ENCODE results near the gene PIEZO1. TPM values are rescaled to one million over a fixed set of nuclear protein-coding genes. Genes with fewer than 3 reads are reported as not detected.

Gene PIEZO1, protein sequence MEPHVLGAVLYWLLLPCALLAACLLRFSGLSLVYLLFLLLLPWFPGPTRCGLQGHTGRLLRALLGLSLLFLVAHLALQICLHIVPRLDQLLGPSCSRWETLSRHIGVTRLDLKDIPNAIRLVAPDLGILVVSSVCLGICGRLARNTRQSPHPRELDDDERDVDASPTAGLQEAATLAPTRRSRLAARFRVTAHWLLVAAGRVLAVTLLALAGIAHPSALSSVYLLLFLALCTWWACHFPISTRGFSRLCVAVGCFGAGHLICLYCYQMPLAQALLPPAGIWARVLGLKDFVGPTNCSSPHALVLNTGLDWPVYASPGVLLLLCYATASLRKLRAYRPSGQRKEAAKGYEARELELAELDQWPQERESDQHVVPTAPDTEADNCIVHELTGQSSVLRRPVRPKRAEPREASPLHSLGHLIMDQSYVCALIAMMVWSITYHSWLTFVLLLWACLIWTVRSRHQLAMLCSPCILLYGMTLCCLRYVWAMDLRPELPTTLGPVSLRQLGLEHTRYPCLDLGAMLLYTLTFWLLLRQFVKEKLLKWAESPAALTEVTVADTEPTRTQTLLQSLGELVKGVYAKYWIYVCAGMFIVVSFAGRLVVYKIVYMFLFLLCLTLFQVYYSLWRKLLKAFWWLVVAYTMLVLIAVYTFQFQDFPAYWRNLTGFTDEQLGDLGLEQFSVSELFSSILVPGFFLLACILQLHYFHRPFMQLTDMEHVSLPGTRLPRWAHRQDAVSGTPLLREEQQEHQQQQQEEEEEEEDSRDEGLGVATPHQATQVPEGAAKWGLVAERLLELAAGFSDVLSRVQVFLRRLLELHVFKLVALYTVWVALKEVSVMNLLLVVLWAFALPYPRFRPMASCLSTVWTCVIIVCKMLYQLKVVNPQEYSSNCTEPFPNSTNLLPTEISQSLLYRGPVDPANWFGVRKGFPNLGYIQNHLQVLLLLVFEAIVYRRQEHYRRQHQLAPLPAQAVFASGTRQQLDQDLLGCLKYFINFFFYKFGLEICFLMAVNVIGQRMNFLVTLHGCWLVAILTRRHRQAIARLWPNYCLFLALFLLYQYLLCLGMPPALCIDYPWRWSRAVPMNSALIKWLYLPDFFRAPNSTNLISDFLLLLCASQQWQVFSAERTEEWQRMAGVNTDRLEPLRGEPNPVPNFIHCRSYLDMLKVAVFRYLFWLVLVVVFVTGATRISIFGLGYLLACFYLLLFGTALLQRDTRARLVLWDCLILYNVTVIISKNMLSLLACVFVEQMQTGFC (N-terminal part only)
- 100 to 1,000 TPM; 105 to 126 TPM for total RNA-seq

DNA sequence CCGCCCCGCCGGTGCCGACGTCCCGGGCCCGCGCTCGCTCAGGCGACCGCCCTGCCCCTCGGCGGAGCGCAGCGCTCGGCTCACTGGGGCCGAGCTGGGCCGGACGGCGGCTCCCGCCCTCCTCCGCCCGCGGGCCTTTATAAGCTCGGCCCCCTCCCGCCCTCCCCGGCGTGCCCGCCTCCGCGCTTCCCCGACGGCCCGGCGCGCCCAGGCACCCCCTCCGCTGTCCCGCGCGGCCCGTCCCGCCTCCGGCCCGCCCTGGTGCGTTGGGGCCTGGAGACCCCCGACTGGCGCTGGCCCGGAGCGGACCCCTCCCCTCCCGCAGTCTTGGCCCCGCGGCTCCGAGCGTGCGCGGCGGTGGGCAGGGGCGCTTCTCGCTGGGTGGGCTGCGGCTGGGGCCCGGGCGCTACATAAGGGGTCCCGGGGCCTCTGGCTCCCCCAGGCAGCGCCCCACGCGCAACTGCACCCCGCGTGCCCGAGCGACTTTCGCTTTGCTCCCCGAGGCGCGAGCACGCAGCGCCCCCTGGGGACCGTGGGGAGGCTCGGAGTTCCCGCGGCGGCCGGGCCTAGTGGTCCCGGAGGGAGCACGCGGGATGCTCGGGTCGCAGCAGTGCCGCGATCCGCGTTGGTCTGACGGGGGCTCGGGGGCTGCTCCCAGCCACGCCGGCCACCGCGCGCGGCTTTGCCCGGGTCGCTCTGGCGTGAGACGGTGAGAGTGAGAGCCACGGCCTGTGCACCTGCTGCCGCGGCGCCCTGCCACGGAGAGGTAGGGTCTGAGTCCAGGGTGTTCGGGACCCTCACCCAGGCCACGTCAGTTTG, at the start of gene PIEZO1:
PIEZO1 (minus strand) TSS at position 115 of the 819 bp plus-strand sequence. CDS start 256 bp downstream, outside the sequence.
- DNase-seq: peak; percentile 85
- Mint-ChIP-seq H3K4me1 (peaks cover 44% of the 10 kb centered on the region), H3K36me3 (ENCODE audit: low read depth) (no peaks in the 10 kb centered on the region), H3K4me3 (peak within 1 kb of the TSS; percentile 66), H3K27ac (peak within 1 kb of the TSS; percentile 78), H3K27me3 (no peaks in the 10 kb centered on the region), H3K9me3 (ENCODE audit: low read depth) (no peaks in the 10 kb centered on the region)
- intact Hi-C loops (cut with DNase I, micrococcal nuclease): loop anchor here (1.0 to 10.0 kb wide), 11 partner anchors 18 to 831 kb away; partner anchors contain the start of genes BANP (in 1 of the 2), CDT1 (in 1 of the 2), IL17C (in 1 of the 2) and MVD (in 1 of the 2)
- POLR2A ChIA-PET: interaction anchor here (0.5 kb wide), 1 partner anchor 17 kb away, joined by 5 read pairs; no protein-coding TSS in a partner anchor
- peak; percentile 5 for ATAC-seq
- CTCF ChIA-PET: interaction anchor here (0.6 to 6.4 kb wide), 4 partner anchors 18 to 462 kb away, joined by 3 to 59 read pairs (median 3); no protein-coding TSS in a partner anchor

GRCh38 chr16:88834670-88835069, 49.6 kb upstream of the PIEZO1 start:
- ChIA-PET POLR2A (no interaction called here), CTCF (interaction anchor here (1.5 kb wide), 1 partner anchor 23 kb away, joined by 5 read pairs; no protein-coding TSS in a partner anchor)
- H3K4me1 Mint-ChIP-seq: no peaks in the 10 kb centered on the region
- intact Hi-C loops (cut with DNase I, micrococcal nuclease): no loop called here
- DNase-seq (no peak), ATAC-seq (no peak)
- H3K27me3 Mint-ChIP-seq: no peaks in the 10 kb centered on the region
- H3K4me3 Mint-ChIP-seq: no peak overlapping the region
- no peaks in the 10 kb centered on the region for H3K9me3 Mint-ChIP-seq (ENCODE audit: low read depth)
- H3K27ac Mint-ChIP-seq: no peak overlapping the region
- no peaks in the 10 kb centered on the region for H3K36me3 Mint-ChIP-seq (ENCODE audit: low read depth)

GRCh38 chr16:88833086-88833485, 48.1 kb upstream of the PIEZO1 start:
- intact Hi-C loops (cut with DNase I, micrococcal nuclease): no loop called here
- Mint-ChIP-seq H3K36me3 (ENCODE audit: low read depth) (no peaks in the 10 kb centered on the region), H3K4me1 (no peaks in the 10 kb centered on the region), H3K4me3 (no peak overlapping the region), H3K9me3 (ENCODE audit: low read depth) (no peaks in the 10 kb centered on the region), H3K27ac (no peak overlapping the region), H3K27me3 (no peaks in the 10 kb centered on the region)
- ATAC-seq: no peak
- DNase-seq: no peak
- CTCF ChIA-PET: interaction anchor here (1.2 kb wide), 1 partner anchor 11 kb away, joined by 3 read pairs; no protein-coding TSS in a partner anchor
- POLR2A ChIA-PET: no interaction called here

GRCh38 chr16:88831838-88832237, 46.8 kb upstream of the PIEZO1 start:
- DNase-seq (no peak), ATAC-seq (no peak)
- no peak overlapping the region for H3K4me3 Mint-ChIP-seq
- H3K27ac Mint-ChIP-seq: no peak overlapping the region
- H3K4me1 Mint-ChIP-seq: no peaks in the 10 kb centered on the region
- no peaks in the 10 kb centered on the region for H3K9me3 Mint-ChIP-seq (ENCODE audit: low read depth)
- ChIA-PET POLR2A (no interaction called here), CTCF (no interaction called here)
- intact Hi-C loops (cut with DNase I, micrococcal nuclease): no loop called here
- H3K27me3 Mint-ChIP-seq: no peaks in the 10 kb centered on the region
- no peaks in the 10 kb centered on the region for H3K36me3 Mint-ChIP-seq (ENCODE audit: low read depth)

DNA sequence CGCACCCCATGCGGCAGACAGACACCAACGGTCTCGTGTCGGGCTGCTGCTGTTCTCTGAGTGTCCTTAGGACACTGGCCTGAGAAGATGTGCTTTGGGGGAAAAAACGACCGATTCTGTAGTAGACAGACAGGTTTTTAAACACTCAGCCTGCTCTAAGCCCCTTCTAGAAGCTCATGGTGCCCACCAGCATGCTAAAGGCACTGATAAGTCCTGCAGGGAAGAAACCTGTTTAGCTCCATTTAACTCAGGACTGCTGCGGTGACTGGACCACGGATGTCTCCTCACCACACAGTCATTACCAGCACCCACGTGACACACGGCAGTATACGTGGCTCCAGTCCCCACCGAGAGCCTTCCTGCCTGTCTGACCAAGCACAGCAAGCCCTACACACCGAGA, 45.8 kb upstream of the PIEZO1 start:
- DNase-seq (no peak), ATAC-seq (no peak)
- H3K9me3 Mint-ChIP-seq (ENCODE audit: low read depth): no peaks in the 10 kb centered on the region
- no peaks in the 10 kb centered on the region for H3K27me3 Mint-ChIP-seq
- intact Hi-C loops (cut with DNase I, micrococcal nuclease): no loop called here
- ChIA-PET POLR2A (no interaction called here), CTCF (no interaction called here)
- H3K36me3 Mint-ChIP-seq (ENCODE audit: low read depth): no peaks in the 10 kb centered on the region
- H3K4me3 Mint-ChIP-seq: no peak overlapping the region
- no peak overlapping the region for H3K27ac Mint-ChIP-seq
- no peaks in the 10 kb centered on the region for H3K4me1 Mint-ChIP-seq

- Mint-ChIP-seq H3K4me3 (no peak overlapping the region), H3K36me3 (ENCODE audit: low read depth) (no peaks in the 10 kb centered on the region), H3K27ac (no peak overlapping the region), H3K9me3 (ENCODE audit: low read depth) (no peaks in the 10 kb centered on the region), H3K4me1 (no peaks in the 10 kb centered on the region), H3K27me3 (no peaks in the 10 kb centered on the region)
- ATAC-seq (no peak), DNase-seq (no peak)
- intact Hi-C loops (cut with DNase I, micrococcal nuclease): no loop called here
- POLR2A ChIA-PET: no interaction called here
- CTCF ChIA-PET: no interaction called here
These were observed 45.2 kb upstream of the PIEZO1 start for GRCh38 chr16:88830258-88830657.

DNA sequence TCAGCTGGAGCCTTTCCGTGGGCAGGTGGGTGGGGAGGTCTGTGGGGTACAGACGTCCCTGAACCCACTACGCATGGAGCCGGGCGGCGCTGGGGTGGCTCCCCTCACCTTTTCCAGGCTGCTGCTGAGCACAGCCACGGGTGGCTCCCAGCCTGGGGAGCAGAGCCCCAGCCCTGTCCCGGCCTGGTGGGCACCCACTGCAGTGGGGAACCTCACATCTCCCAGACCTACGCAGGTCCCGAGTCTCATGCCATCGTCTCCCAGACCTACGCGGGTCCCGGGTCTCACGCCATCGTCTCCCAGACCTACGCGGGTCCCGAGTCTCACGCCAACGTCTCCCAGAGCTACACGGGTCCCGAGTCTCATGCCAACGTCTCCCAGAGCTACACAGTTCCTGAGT, 43.7 kb upstream of the PIEZO1 start:
- intact Hi-C loops (cut with DNase I, micrococcal nuclease): no loop called here
- CTCF ChIA-PET: no interaction called here

DNA sequence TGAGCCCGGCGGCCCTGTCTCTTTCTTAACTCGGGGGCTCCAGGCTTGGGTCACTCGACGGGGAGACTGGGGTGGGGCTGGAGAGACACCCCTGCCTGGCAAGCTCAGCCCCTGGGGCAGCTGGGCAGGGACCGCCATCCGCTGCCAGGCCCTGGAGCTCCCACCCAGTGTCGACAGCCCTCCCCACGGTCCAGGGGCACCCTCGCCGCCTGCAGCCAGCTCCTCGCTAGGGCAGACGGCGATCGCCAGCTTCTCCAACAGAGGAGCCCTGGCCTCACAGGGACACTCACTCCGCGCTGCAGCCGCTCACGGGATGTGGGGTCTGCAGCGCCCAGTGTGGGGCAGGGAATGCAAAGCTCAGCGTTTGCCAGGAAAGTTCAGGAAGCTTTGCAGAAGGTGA, 42.7 kb upstream of the PIEZO1 start:
- Mint-ChIP-seq H3K4me3 (no peak overlapping the region), H3K27me3 (no peaks in the 10 kb centered on the region), H3K4me1 (no peaks in the 10 kb centered on the region), H3K9me3 (ENCODE audit: low read depth) (no peaks in the 10 kb centered on the region), H3K27ac (no peak overlapping the region), H3K36me3 (ENCODE audit: low read depth) (no peaks in the 10 kb centered on the region)
- ATAC-seq (no peak), DNase-seq (no peak)
- intact Hi-C loops (cut with DNase I, micrococcal nuclease): no loop called here
- ChIA-PET POLR2A (no interaction called here), CTCF (no interaction called here)

More for the DNA sequence above, 43.7 kb upstream of the PIEZO1 start:
- Mint-ChIP-seq H3K4me1 (no peaks in the 10 kb centered on the region), H3K36me3 (ENCODE audit: low read depth) (no peaks in the 10 kb centered on the region), H3K27me3 (no peaks in the 10 kb centered on the region), H3K9me3 (ENCODE audit: low read depth) (no peaks in the 10 kb centered on the region), H3K4me3 (no peak overlapping the region), H3K27ac (no peak overlapping the region)
- POLR2A ChIA-PET: no interaction called here
- ATAC-seq (no peak), DNase-seq (no peak)

- H3K36me3 Mint-ChIP-seq (ENCODE audit: low read depth): no peaks in the 10 kb centered on the region
- CTCF ChIA-PET: interaction anchor here (1.1 kb wide), 1 partner anchor 28 kb away, joined by 3 read pairs; no protein-coding TSS in a partner anchor
- intact Hi-C loops (cut with DNase I, micrococcal nuclease): no loop called here
These were observed 41.2 kb upstream of the PIEZO1 start for GRCh38 chr16:88826070-88826840.

GRCh38 chr16:88825146-88825545, 40.1 kb upstream of the PIEZO1 start:
- POLR2A ChIA-PET: no interaction called here
- CTCF ChIA-PET: no interaction called here
- DNase-seq (no peak), ATAC-seq (no peak)
- Mint-ChIP-seq H3K36me3 (ENCODE audit: low read depth) (no peaks in the 10 kb centered on the region), H3K4me3 (no peak overlapping the region), H3K27me3 (no peaks in the 10 kb centered on the region), H3K4me1 (no peaks in the 10 kb centered on the region), H3K9me3 (ENCODE audit: low read depth) (no peaks in the 10 kb centered on the region), H3K27ac (no peak overlapping the region)
- intact Hi-C loops (cut with DNase I, micrococcal nuclease): no loop called here

More at GRCh38 chr16:88826070-88826840, 41.2 kb upstream of the PIEZO1 start:
- ATAC-seq (no peak), DNase-seq (no peak)
- POLR2A ChIA-PET: no interaction called here
- H3K27ac Mint-ChIP-seq: no peak overlapping the region
- no peak overlapping the region for H3K4me3 Mint-ChIP-seq
- H3K9me3 Mint-ChIP-seq (ENCODE audit: low read depth): no peaks in the 10 kb centered on the region
- H3K4me1 Mint-ChIP-seq: no peaks in the 10 kb centered on the region
- H3K27me3 Mint-ChIP-seq: no peaks in the 10 kb centered on the region

Data from activated CD4-positive, alpha-beta T cell treated with anti-CD3 and anti-CD28 coated beads for 36 hours (primary cell).